ENCODE measurements around the gene MSANTD3.

DNA sequence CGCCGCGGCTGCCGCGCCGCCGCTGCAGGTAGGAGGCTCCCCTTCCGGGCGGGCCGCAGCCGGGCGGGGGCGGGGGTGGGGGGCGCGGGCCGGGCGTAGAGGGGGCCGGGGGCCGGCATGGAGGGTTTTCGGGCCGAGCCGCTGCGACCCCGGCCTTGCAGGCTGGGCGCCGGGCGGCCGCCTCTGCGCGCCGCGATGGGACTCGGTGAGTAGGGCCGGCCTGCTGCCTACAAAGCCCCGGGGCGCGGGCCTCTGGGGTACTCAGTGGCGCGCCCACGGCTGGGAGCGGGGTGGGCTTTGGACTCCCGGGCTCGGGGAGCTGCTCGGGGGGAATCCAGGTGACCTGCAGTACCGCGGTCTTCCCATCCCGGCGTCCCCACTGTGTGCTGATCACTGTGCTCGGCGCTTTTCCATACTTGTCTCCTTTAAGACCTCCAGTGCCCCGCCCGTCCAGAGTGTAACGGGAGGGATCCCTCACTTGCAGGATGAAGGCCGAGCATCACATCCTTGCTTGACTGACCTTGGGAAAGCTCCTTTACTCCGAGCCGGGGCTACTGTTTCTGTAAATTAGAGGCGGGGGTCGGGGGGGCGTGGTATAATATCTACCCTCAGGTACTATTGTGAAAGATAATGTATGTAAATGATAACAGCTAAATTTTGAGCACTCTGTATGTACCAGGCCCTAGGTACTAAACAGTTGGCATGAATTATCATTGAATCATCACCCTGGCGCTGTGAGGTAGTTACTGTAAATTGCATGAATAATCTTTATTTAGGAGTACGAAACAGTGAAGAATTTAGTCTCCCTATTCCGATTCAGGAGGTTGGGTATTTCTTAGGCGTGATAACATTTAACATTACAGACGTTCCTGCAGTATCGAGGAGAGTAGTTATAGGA lies 672 bp downstream of the MSANTD3 start:
- no peak for TF ChIP-seq CTCF (IDR thresholded peaks at IDR 0.05)
- no peak for TF ChIP-seq POLR2A (IDR thresholded peaks at IDR 0.05)
